Upper lobe of right lung (tissue), 1 donor: Measurements from ENCODE around the gene JSRP1. TPM values are rescaled to one million over a fixed set of nuclear protein-coding genes. Genes with fewer than 3 reads are reported as not detected.

Experiments used
- ATAC-seq: fragments of 200-7000 bp; cut with Tn5 transposase; one replicate; pipeline ENCODE4 v1.9.1; 2020; ENCODE audit warnings: mild to moderate bottlenecking, moderate library complexity
- DNase-seq: peaks from one replicate; pipeline ENCODE4 v3.0.0-alpha.2; 2020
- H3K27ac ChIP-seq: fragments of 200-600 bp; one replicate; pipeline ENCODE4 v1.8.0; 2022
- H3K27me3 ChIP-seq: fragments of 200-600 bp; one replicate; pipeline ENCODE4 v1.8.0; 2022; ENCODE audit warnings: mild to moderate bottlenecking
- H3K36me3 ChIP-seq: fragments of 200-600 bp; one replicate; pipeline ENCODE4 v1.8.0; 2022
- H3K4me1 ChIP-seq: fragments of 200-600 bp; one replicate; pipeline ENCODE4 v1.8.0; 2022
- H3K4me3 ChIP-seq: fragments of 200-600 bp; one replicate; pipeline ENCODE4 v1.8.0; 2022; ENCODE audit warnings: mild to moderate bottlenecking
- H3K9me3 ChIP-seq: fragments of 200-600 bp; one replicate; pipeline ENCODE4 v1.8.0; 2022
- CTCF ChIP-seq: fragments of 200-600 bp; IDR thresholded peaks from one replicate; pipeline ENCODE4 v1.8.0; 2022; ENCODE audit warnings: antibody characterized with exemption
- intact Hi-C: fragments of 100-400 bp; cut with DNase I; formaldehyde crosslinking; loops from one replicate; pipeline ENCODE4 v1.11.0; 2022
- total RNA-seq: library from RNA; stranded (reverse); fragmentation: NEBNext Ultra II Directional; extraction: Animal tissue kit (Norgen Biotek cat#: 25700); gene quantifications from one replicate; pipeline ENCODE4 v1.2.1, GENCODE V29; 2021
- donor health status: DM: no; HTN: yes; CAD: no; lungs with severe emphysema.

Gene JSRP1
- total RNA-seq, 1 donor from 2014 or later, result 1.1 TPM

- Histone ChIP-seq H3K27me3 (no peaks in the 10 kb centered on the region), H3K9me3 (no peaks in the 10 kb centered on the region), H3K4me3 (no peak overlapping the region), H3K27ac (no peak overlapping the region), H3K36me3 (no peaks in the 10 kb centered on the region), H3K4me1 (peaks cover 28% of the 10 kb centered on the region)
- ATAC-seq, result no peak
- intact Hi-C loops, result no loop called here
- no peak for TF ChIP-seq CTCF
- DNase-seq, result no peak
These were observed 22.4 kb upstream of the JSRP1 start for GRCh38 chr19:2278459-2279158.

GRCh38 chr19:2277138-2277537, 20.9 kb upstream of the JSRP1 start:
- intact Hi-C loops, result no loop called here

GRCh38 chr19:2276429-2276986, 20.3 kb upstream of the JSRP1 start:
- DNase-seq, result no peak
- no peak overlapping the region for H3K4me3 ChIP-seq
- intact Hi-C loops, result no loop called here
- no peak for ATAC-seq
- H3K9me3 ChIP-seq, result no peaks in the 10 kb centered on the region
- no peaks in the 10 kb centered on the region for H3K27me3 ChIP-seq
- no peak for TF ChIP-seq CTCF
- H3K4me1 ChIP-seq, result peaks cover 38% of the 10 kb centered on the region
- H3K36me3 ChIP-seq, result peaks cover 20% of the 10 kb centered on the region
- H3K27ac ChIP-seq, result no peak overlapping the region

More at GRCh38 chr19:2277138-2277537, 20.9 kb upstream of the JSRP1 start:
- ATAC-seq, result no peak
- Histone ChIP-seq H3K9me3 (no peaks in the 10 kb centered on the region), H3K4me1 (peaks cover 37% of the 10 kb centered on the region), H3K36me3 (peaks cover 14% of the 10 kb centered on the region), H3K27me3 (no peaks in the 10 kb centered on the region), H3K27ac (no peak overlapping the region), H3K4me3 (no peak overlapping the region)
- no peak for DNase-seq
- no peak for TF ChIP-seq CTCF

GRCh38 chr19:2275588-2276428, 19.6 kb upstream of the JSRP1 start:
- no peak for TF ChIP-seq CTCF
- H3K36me3 ChIP-seq, result peaks cover 25% of the 10 kb centered on the region
- no peaks in the 10 kb centered on the region for H3K27me3 ChIP-seq
- DNase-seq, result no peak
- no peak overlapping the region for H3K27ac ChIP-seq
- H3K4me3 ChIP-seq, result no peak overlapping the region
- H3K9me3 ChIP-seq, result no peaks in the 10 kb centered on the region
- H3K4me1 ChIP-seq, result peaks cover 42% of the 10 kb centered on the region
- peak; percentile 1 for ATAC-seq
- intact Hi-C loops, result no loop called here

GRCh38 chr19:2274931-2275535, 18.8 kb upstream of the JSRP1 start:
- Histone ChIP-seq H3K9me3 (no peaks in the 10 kb centered on the region), H3K36me3 (peaks cover 25% of the 10 kb centered on the region), H3K4me3 (no peak overlapping the region), H3K27ac (no peak overlapping the region), H3K27me3 (no peaks in the 10 kb centered on the region), H3K4me1 (peaks cover 42% of the 10 kb centered on the region)
- ATAC-seq (peak; percentile 54), DNase-seq (peak; percentile 82)
- intact Hi-C loops, result loop anchor here (5.0 kb wide), 1 partner anchor 38 kb away; the partner anchor contains the start of genes PLEKHJ1 and SF3A2
- peak; percentile 54 for TF ChIP-seq CTCF
